OCI-LY3 (cell line): ENCODE measurements around the gene MIPOL1.

ENCODE experiments used
- CTCF ChIP-seq: fragments of 200-600, 300-600 bp; sonication (generic); IDR thresholded peaks from 2 replicates; pipeline ENCODE4 v1.5.1; 2014; ENCODE audit warnings: antibody characterized with exemption, low read length, low read depth
- EZH2phosphoT487 ChIP-seq: fragments of 200-600 bp; shearing (Covaris generic); IDR thresholded peaks from 2 replicates; pipeline ENCODE4 v1.6.1; 2018; ENCODE audit warnings: antibody characterized with exemption, mixed run types, low read depth

GRCh38 chr14:37330910-37331309, 133.2 kb downstream of the MIPOL1 start:
- TF ChIP-seq CTCF: no peak
- TF ChIP-seq EZH2phosphoT487: no peak
